T47D (cell line): ENCODE results near the gene HDDC3.

ENCODE experiments used
- DNase-seq, 2 experiments: peaks; one replicate each; pipeline versions ENCODE4 v3.0.0 to v3.0.0-alpha.2; 2011 to 2012; ENCODE audit warnings: low read depth in 1 of 2, low spot score in 1 of 2
- JUND ChIP-seq: IDR thresholded peaks from 2 replicates; pipeline ENCODE4 v1.6.1; 2012; ENCODE audit warnings: low read depth
- in situ Hi-C: cut with HindIII; loops from 2 replicates; pipeline ENCODE4 v1.10.0; 2016; ENCODE audit warnings: low sequenced_read_pairs, low pct_unique_long_range_greater_than_20kb

The HDDC3 gene

DNA sequence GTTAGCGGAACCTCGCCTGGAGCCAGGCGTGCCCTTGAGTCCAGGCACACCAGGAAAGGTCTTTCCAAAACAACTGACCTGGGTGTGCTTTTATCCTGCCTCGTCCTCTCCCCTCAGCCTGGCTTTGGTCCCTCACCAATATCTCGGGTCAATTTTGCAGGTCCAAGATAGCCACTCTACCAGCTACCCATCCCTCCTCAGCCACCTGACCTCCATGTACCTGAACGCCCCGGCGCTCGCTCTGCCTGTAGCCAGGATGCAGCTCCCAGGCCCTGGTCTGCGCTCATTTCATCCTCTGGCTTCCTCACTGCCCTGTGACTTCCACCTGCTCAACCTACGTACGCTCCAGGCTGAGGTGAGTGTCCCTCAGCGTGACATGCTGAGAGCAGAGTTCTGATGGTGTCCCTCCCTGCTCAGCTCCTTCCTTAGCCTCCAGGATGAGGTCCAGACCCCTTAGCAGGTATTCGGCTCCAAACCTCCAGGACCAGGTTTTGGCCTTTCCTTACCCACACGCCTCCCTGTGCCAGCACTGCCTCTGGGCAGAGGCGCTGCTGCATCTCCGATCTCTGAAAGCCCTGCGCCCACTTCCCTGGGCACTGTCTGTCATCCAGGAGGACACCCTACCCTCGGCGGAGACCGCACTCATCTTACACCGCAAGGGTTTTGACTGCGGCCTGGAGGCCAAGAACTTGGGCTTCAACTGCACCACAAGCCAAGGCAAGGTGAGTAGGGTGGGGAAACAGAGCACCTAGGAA, 14.1 kb downstream of the HDDC3 start:
- DNase-seq: no peak
- in situ Hi-C loops: no loop called here
- no peak for TF ChIP-seq JUND

GRCh38 chr15:90917569-90917968, 14.8 kb downstream of the HDDC3 start:
- DNase-seq: no peak
- TF ChIP-seq JUND: no peak
- in situ Hi-C loops: no loop called here

DNA sequence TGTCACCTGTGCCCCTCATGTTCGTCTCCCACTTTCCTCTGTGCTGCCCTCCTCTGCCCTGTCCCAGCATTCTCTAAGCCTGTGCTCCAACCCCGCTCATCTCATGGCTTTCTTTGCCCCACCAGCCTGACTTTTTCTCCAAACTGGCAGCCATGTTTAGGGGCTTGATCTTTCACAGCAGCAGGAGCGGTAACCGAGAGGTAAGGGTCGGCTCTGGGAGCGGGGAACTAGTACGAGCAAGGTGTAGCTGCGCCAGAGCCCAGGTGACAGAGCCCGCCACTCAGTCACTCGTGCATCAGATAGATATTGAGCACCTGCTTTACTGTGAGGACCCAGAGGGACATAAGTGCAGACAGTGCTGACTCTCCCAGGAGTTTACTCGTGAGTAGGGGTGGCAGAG, 15.9 kb downstream of the HDDC3 start:
- no peak for DNase-seq
- no peak for TF ChIP-seq JUND
- in situ Hi-C loops: no loop called here

DNA sequence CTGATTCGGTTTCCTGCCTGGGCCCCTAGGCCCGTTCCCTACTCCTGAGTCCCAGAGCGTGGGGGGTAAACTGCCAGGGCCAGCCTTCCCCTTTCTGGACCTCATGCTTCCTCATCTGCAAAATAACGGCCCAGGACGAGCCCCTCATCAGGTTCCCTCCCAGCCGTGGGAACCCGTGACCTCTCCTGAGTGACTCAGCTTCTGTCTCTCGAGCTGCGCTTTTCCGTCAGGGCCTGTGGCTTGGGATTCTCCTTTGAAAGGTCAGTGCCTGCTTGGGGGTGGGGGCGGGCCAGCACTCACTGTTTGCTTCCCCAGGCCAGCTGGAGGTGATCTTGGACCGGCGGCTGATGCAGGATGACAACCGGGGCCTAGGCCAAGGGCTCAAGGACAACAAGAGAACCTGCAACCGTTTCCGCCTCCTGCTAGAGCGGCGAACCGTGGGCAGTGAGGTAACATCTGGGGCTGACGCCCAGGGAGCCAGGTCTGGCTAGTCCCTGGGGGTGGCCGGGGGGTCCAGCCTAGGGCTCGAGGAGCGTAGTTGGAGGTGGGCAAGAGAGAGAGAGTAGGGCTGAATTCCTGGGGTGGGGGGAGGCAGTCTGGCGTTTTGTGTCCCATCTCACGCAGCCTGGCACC, 16.4 kb downstream of the HDDC3 start:
- TF ChIP-seq JUND: no peak
- no peak for DNase-seq
- in situ Hi-C loops: no loop called here

DNA sequence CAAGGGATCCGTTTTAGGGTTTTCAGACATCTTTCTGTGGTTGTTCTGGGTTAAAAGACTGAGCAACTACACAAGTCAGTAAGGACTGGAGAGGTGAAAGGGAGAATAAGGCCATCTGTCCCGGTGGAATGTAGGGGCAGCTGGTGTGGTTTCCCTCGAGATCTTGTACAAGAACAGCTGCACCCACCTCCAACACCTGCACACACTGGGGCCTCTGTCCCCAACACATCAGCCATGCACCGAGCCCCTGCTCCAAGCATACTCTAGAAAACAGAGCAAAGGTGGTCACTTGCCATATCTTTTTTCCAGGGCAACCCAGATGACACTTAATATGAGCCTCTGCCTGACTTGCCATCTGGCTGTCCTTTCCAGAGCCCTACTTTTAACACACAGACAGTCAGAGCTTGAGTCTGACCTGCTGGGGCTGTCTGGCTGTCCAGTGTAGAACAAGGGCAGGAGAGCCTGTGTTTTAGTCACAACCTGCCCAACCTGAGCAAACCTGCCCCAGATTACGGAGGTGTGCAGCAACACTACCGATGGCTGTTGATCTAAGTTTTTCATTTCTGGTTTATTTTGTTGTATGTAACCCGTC, 17.0 kb downstream of the HDDC3 start:
- in situ Hi-C loops: no loop called here
- no peak for TF ChIP-seq JUND
- DNase-seq: no peak

GRCh38 chr15:90914305-90915080, 17.9 kb downstream of the HDDC3 start:
- in situ Hi-C loops: no loop called here
- TF ChIP-seq JUND: no peak
- DNase-seq: no peak

DNA sequence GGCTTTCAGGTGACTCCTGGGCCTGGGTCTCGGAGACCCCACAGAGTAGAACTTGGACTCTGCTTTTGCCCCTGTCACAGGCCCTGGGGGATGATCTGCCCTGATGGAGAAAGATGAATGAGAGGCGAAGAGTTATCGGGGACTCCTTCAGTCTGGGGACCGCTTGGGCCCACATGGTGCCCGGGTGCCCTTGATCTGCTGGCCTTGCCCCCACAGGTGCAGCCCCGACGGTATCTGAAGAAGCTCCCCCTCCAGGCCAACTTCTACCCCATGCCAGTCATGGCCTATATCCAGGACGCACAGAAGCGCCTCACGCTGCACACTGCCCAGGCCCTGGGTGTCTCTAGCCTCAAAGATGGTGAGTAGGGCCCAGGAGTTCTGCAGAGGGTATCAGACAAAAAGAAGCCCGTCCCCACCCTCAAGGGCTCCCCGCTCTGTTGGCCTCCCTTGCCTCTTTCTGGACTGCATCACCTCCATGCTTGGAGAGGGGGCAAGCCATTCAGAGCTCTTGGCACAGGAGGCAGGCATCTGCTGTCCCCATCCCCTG, 18.9 kb downstream of the HDDC3 start:
- no peak for DNase-seq
- in situ Hi-C loops: no loop called here
- TF ChIP-seq JUND: no peak

- no peak for TF ChIP-seq JUND
- in situ Hi-C loops: no loop called here
- DNase-seq: no peak
Observed at GRCh38 chr15:90912770-90913075, 19.6 kb downstream of the HDDC3 start.

GRCh38 chr15:90911906-90912769, 20.2 kb downstream of the HDDC3 start:
- in situ Hi-C loops: no loop called here
- no peak for DNase-seq
- TF ChIP-seq JUND: no peak

DNA sequence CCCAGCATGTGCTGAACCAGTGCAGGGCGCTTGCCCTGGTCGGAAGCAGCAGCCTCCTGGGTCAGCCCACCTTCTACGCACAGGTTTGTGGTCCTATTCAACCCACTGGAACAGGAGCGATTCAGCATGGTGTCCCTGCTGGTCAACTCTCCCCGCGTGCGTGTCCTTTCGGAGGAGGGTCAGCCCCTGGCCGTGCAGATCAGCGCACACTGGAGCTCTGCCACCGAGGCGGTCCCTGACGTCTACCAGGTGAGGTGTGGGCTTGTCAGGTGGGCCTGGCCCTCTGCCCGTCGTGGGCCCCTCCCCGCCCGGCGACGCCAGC, 21.1 kb downstream of the HDDC3 start:
- no peak for TF ChIP-seq JUND
- in situ Hi-C loops: no loop called here
- DNase-seq: no peak

- TF ChIP-seq JUND: no peak
- in situ Hi-C loops: no loop called here
- DNase-seq: no peak
Observed at GRCh38 chr15:90910441-90911301, 21.7 kb downstream of the HDDC3 start.
